ENCODE data around the gene CMTM8.
A peak's percentile ranks its signal among the peaks of the same experiment; 100 is the strongest.

CMTM8 gene

DNA sequence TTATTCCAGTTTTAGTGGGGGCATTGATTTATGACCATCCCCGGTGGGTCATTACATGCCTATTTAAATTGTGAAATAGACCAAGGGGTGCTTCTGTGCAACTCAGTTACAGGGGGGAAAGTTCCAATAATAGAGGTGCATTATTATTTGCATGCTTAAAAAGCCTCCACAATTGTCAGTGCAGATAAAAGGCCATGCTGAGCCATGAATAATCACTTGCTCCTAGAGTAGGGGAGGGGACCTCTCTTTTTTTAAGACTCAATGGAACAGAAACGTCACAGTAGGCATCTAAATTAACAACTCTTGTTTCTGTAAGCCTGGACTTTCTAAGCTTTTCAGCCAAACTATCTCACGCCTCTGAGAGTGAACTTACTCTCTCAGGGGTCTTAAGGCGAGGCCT lies 86.7 kb downstream of the CMTM8 start:
- TF ChIP-seq, protein P1, sequence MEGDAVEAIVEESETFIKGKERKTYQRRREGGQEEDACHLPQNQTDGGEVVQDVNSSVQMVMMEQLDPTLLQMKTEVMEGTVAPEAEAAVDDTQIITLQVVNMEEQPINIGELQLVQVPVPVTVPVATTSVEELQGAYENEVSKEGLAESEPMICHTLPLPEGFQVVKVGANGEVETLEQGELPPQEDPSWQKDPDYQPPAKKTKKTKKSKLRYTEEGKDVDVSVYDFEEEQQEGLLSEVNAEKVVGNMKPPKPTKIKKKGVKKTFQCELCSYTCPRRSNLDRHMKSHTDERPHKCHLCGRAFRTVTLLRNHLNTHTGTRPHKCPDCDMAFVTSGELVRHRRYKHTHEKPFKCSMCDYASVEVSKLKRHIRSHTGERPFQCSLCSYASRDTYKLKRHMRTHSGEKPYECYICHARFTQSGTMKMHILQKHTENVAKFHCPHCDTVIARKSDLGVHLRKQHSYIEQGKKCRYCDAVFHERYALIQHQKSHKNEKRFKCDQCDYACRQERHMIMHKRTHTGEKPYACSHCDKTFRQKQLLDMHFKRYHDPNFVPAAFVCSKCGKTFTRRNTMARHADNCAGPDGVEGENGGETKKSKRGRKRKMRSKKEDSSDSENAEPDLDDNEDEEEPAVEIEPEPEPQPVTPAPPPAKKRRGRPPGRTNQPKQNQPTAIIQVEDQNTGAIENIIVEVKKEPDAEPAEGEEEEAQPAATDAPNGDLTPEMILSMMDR (IDR thresholded peaks at IDR 0.05; ENCODE audit: insufficient read depth, low read depth, low read length, missing control alignments): no peak
- no peak for DNase-seq (ENCODE audit: low read depth)
- H3K4me3 ChIP-seq (ENCODE audit: low read depth, low read length): no peak overlapping the region

DNA sequence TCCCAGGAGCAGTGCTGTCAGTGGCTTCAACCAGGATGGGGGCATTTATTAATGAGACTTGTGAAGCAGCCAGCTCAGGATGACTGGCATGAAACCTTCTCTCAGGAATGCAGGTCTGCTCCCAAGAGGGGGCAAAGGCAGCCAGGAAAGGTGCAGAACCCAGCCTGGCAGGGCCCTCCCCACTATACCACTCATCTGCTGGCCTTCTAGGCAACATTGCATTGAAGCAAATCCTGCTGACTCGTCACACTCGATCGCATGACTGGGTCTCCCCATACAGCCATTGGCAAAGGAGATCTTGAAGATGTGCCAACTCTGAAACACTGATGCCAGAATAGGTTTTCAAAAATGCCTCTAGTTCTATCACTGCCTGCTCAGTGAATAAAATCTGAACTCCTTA lies 87.4 kb downstream of the CMTM8 start:
- H3K4me3 ChIP-seq (ENCODE audit: low read depth, low read length): no peak overlapping the region
- no peak for DNase-seq (ENCODE audit: low read depth)
- TF ChIP-seq, protein P1 (IDR thresholded peaks at IDR 0.05; ENCODE audit: insufficient read depth, low read depth, low read length, missing control alignments): no peak

DNA sequence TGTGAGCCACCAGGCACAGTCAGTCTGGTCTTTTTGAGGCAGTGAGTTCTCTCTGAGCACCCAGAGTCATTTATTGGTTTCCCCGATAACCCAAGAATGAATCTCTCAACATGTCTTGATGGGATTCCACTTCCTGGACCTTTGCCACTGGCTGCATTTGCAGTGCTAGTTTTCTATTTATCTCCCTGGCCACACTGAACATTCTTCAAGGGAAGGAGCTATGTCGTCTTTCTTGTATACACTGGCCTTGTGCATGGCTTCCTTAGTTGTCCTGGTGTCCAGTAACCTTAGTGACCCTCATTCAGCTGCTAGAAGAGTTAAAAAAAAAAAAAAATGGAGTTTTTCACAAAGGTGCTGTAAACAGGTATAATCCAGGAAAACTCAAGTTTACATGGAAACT lies 88.3 kb downstream of the CMTM8 start:
- no peak for DNase-seq (ENCODE audit: low read depth)
- no peak overlapping the region for H3K4me3 ChIP-seq (ENCODE audit: low read depth, low read length)
- TF ChIP-seq, protein P1 (IDR thresholded peaks at IDR 0.05; ENCODE audit: insufficient read depth, low read depth, low read length, missing control alignments): no peak

DNA sequence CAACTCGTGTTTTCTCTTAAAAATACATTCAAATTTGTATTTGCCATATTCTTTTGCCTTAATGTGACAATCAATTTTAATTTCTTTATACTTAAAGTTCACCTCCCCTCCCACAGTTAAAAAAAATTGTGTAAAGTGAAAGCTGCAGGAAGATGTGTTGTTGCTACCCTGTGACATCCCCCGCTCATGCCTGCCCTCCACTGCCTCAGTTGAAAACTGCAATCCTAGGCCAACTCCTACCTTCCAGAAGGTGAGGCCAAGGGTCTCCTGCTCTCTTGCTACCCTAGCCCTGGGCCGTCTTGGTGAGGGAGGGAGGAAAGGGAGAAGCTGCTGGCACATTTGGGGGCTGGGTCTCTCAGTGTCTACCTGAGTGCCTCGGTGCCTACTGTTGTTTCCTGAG lies 96.2 kb downstream of the CMTM8 start:
- TF ChIP-seq, protein P1 (IDR thresholded peaks at IDR 0.05; ENCODE audit: insufficient read depth, low read depth, low read length, missing control alignments): peak; percentile 50
- peak; percentile 40 for DNase-seq (ENCODE audit: low read depth)
- H3K4me3 ChIP-seq (ENCODE audit: low read depth, low read length): no peak overlapping the region

DNA sequence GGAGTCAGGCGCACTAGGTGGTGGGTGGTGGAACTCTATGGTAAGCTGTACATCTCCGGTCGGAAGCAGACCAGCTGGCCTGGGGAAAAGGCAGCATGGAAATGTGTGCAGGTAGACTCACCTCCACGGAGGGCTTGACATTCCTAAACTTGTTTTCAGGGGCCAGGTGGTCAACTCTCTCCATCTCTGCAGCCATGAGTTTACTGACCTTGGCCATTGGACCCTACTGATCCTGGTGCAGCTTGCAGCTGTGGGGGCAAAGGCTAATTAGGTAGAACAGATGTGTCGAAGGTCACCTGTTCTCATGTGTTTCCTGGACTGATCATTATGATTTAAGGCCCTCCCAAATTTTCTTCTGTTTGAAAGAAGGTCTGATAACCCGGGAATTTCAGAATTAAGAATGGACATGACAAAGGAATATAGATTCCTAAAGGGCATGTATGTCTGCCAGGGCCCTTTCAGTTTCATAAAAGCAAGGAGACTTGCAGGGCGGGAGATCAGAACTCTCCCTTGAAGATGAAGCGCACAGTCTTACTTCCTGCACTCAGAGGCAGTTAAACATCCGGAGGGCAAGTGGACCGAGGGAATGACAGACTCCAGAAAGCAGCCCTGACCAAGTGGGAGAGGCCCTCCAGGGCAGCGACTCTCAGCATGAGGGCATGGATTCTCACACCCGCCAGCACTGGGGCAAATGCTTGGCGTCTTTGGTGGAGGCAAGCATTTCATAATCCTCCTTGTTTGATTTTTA lies 97.1 kb downstream of the CMTM8 start:
- DNase-seq (ENCODE audit: low read depth): no peak
- TF ChIP-seq, protein P1 (IDR thresholded peaks at IDR 0.05; ENCODE audit: insufficient read depth, low read depth, low read length, missing control alignments): no peak
- no peak overlapping the region for H3K4me3 ChIP-seq (ENCODE audit: low read depth, low read length)

DNA sequence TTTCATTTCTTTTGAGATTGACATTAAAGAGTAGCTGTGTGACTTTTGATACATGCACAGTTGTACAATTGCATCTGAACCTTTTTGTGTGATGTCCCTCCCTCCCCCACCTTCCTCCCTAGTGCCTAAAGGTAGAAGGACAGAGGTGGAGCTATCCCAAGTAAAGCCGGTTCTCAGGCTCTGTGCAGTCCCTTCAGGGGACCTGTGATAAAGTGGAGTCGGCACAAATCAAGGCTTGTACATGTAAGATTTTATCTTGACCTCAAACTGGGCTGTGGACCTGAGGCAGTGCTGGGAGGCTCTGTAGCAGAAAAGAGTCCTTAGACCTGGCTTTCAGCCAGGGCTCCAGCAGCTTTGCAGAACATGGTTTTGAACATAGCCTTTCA lies 97.6 kb downstream of the CMTM8 start:
- H3K4me3 ChIP-seq (ENCODE audit: low read depth, low read length): no peak overlapping the region
- DNase-seq (ENCODE audit: low read depth): no peak
- TF ChIP-seq, protein P1 (IDR thresholded peaks at IDR 0.05; ENCODE audit: insufficient read depth, low read depth, low read length, missing control alignments): no peak

DNA sequence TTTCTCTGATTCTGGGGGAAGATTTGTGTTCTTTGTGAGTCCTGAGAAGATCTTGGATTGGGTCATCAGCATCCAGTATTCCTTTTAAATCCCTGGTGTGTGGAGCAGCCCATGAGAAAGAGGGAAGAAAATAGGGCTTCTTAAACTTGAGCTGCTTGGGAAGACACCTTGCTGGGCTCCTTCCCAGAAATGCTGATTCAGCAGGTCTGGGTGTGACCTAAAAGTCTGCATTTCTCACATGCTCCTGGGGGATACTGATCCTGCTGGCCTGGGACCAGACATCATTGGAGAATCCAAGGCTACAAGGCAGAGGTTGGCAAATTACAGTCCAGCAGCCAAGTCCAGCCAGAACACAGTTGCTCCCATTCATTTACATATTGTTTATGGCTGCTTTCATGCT lies 99.0 kb downstream of the CMTM8 start:
- no peak for DNase-seq (ENCODE audit: low read depth)
- TF ChIP-seq, protein P1 (IDR thresholded peaks at IDR 0.05; ENCODE audit: insufficient read depth, low read depth, low read length, missing control alignments): no peak
- H3K4me3 ChIP-seq (ENCODE audit: low read depth, low read length): no peak overlapping the region

All from GM12865 (cell line).